ENCODE results near the gene GPX3.

The GPX3 gene

DNA sequence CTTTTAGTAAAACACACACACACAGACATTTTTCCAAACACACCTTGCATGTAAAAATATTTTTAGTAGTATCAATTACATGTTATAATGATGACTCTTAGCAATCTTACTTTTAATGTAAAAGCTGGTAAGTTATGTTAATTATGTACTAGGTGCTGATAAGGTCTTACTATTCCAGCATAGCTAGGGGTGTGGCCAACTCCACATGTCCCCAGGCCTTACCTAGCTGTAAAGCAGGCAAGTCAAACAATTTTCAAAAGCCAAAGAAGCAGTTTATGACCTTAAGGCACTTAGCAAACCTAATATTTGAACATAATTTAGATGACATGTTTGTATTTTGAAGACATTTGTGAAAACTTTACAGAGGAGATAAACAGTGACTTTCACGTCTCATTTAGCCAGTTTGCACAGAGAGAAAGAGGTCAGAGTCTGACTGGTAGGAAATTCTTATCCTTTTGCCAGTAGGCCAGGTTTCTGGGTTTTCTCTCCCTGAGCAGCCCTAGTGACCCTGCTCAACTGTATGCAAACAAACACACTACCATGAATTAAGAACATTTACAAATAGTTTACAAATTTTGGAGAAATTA is 26.5 kb upstream of the GPX3 start:
- TF ChIP-seq, protein P1, sequence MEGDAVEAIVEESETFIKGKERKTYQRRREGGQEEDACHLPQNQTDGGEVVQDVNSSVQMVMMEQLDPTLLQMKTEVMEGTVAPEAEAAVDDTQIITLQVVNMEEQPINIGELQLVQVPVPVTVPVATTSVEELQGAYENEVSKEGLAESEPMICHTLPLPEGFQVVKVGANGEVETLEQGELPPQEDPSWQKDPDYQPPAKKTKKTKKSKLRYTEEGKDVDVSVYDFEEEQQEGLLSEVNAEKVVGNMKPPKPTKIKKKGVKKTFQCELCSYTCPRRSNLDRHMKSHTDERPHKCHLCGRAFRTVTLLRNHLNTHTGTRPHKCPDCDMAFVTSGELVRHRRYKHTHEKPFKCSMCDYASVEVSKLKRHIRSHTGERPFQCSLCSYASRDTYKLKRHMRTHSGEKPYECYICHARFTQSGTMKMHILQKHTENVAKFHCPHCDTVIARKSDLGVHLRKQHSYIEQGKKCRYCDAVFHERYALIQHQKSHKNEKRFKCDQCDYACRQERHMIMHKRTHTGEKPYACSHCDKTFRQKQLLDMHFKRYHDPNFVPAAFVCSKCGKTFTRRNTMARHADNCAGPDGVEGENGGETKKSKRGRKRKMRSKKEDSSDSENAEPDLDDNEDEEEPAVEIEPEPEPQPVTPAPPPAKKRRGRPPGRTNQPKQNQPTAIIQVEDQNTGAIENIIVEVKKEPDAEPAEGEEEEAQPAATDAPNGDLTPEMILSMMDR (IDR thresholded peaks at IDR 0.05; ENCODE audit: low read length, missing control alignments): no peak
- no peak for DNase-seq (ENCODE audit: low read depth)
- H3K4me3 ChIP-seq (replicated peaks; ENCODE audit: low read depth, low read length): no peak overlapping the region

- DNase-seq (ENCODE audit: low read depth): peak; percentile 36
- H3K4me3 ChIP-seq (replicated peaks; ENCODE audit: low read depth, low read length): no peak overlapping the region
- TF ChIP-seq, protein P1 (IDR thresholded peaks at IDR 0.05; ENCODE audit: low read length, missing control alignments): no peak
These were observed 20.5 kb upstream of the GPX3 start for GRCh38 chr5:150999704-151000442.

- DNase-seq (ENCODE audit: low read depth): no peak
These were observed 19.0 kb upstream of the GPX3 start for GRCh38 chr5:151001436-151001835.

DNA sequence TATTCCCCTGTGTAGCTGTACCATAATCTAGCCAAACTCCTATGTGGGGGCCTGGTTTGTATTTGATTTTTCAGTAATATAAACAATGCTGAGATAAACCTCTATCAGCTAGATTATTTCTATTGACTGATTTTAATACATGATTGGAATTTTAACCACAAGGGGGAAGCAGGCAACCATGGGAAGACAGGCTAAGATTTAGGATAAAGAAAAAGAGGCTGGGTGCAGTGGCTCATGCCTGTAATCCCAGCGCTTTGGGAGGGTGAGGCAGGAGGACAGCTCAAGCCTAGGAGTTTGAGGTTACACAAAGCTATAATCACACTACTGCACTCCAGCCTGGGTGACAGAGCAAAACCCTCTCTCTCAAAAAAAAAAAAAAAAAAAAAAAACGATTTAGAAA is 18.1 kb upstream of the GPX3 start:
- H3K4me3 ChIP-seq (replicated peaks; ENCODE audit: low read depth, low read length): no peak overlapping the region
- TF ChIP-seq, protein P1 (IDR thresholded peaks at IDR 0.05; ENCODE audit: low read length, missing control alignments): peak; percentile 52
- DNase-seq (ENCODE audit: low read depth): peak; percentile 64

More at GRCh38 chr5:151001436-151001835, 19.0 kb upstream of the GPX3 start:
- H3K4me3 ChIP-seq (replicated peaks; ENCODE audit: low read depth, low read length): no peak overlapping the region
- TF ChIP-seq, protein P1 (IDR thresholded peaks at IDR 0.05; ENCODE audit: low read length, missing control alignments): no peak

GRCh38 chr5:151002681-151003502 is 17.5 kb upstream of the GPX3 start:
- TF ChIP-seq, protein P1 (IDR thresholded peaks at IDR 0.05; ENCODE audit: low read length, missing control alignments): no peak
- H3K4me3 ChIP-seq (replicated peaks; ENCODE audit: low read depth, low read length): no peak overlapping the region
- DNase-seq (ENCODE audit: low read depth): no peak

GRCh38 chr5:151003503-151003860 is 16.9 kb upstream of the GPX3 start:
- DNase-seq (ENCODE audit: low read depth): no peak
- H3K4me3 ChIP-seq (replicated peaks; ENCODE audit: low read depth, low read length): no peak overlapping the region
- TF ChIP-seq, protein P1 (IDR thresholded peaks at IDR 0.05; ENCODE audit: low read length, missing control alignments): no peak

All from fibroblast of pulmonary artery (primary cell).